WTC11 (cell line): Measurements from ENCODE around the gene GABRB1.

Experiments
- E2F4 ChIP-seq: sonication (generic); formaldehyde crosslinking; IDR thresholded peaks from 2 replicates; pipeline ENCODE4 v1.8.1; 2022; ENCODE audit warnings: low read depth, mild to moderate bottlenecking, moderate library complexity, missing genetic modification reagents, borderline replicate concordance
- IRF2 ChIP-seq: sonication (generic); formaldehyde crosslinking; IDR thresholded peaks from 2 replicates; pipeline ENCODE4 v1.8.0; 2022; ENCODE audit warnings: low read depth, missing genetic modification reagents, borderline replicate concordance
- MXD4 ChIP-seq: fragments of 250-450 bp; sonication (Bioruptor Pico); IDR thresholded peaks from 2 replicates; pipeline ENCODE4 v1.8.0; 2021; ENCODE audit warnings: mild to moderate bottlenecking, moderate library complexity, borderline replicate concordance
- TP53 ChIP-seq: sonication (generic); formaldehyde crosslinking; IDR thresholded peaks from 2 replicates; pipeline ENCODE4 v1.8.1; 2023; ENCODE audit warnings: mild to moderate bottlenecking, missing genetic modification reagents
- ZNF396 ChIP-seq: fragments of 250-450 bp; sonication (Bioruptor Pico); IDR thresholded peaks from 2 replicates; pipeline ENCODE4 v1.8.0; 2021; ENCODE audit warnings: mild to moderate bottlenecking, moderate library complexity, borderline replicate concordance
- TF ChIP-seq, protein P1 (sequence below): fragments of 250-450 bp; sonication (Bioruptor Pico); IDR thresholded peaks from 2 replicates; pipeline ENCODE4 v1.9.0; 2021; ENCODE audit warnings: mild to moderate bottlenecking
- TF ChIP-seq, protein P2 (sequence below): fragments of 200-600 bp; IDR thresholded peaks from 2 replicates; pipeline ENCODE4 v1.8.0; 2022; ENCODE audit warnings: antibody characterized with exemption
- TF ChIP-seq, protein P3 (sequence below): sonication (generic); formaldehyde crosslinking; conservative IDR thresholded peaks from 2 replicates; pipeline ENCODE4 v1.8.1; 2022; ENCODE audit warnings: mild to moderate bottlenecking, missing genetic modification reagents
- TF ChIP-seq, protein P4 (sequence below): sonication (generic); formaldehyde crosslinking; conservative IDR thresholded peaks from 2 replicates; pipeline ENCODE4 v1.8.1; 2023; ENCODE audit warnings: mild to moderate bottlenecking, low read depth, missing genetic modification reagents, moderate library complexity
- TF ChIP-seq, protein P5 (sequence below): sonication (generic); formaldehyde crosslinking; IDR thresholded peaks from 2 replicates; pipeline ENCODE4 v1.8.0; 2023; ENCODE audit warnings: missing genetic modification reagents

DNA sequence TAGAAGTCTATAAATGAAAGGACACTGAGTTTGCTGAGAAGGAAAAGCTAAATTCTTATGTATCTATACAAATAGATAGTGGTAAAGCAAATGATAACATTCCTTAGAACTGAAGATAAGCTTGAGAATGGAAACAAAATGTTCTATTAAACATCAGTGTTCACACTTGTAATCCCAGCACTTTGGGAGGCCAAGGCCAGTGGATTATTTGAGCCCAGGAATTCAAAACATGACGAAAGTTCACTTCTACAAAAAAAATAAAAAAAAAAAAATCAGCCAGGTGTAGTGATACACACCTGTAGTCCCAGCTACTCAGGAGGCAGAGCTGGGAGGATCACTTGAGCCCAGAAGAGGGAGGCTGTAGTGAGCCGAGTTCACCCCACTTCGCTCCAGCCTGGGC lies 232.4 kb downstream of the GABRB1 start:
- TF ChIP-seq IRF2 (CRISPR knock-in tag): no peak
- TF ChIP-seq E2F4 (CRISPR knock-in tag): no peak
- no peak for TF ChIP-seq MXD4 (CRISPR knock-in tag)
- TF ChIP-seq, protein P1, sequence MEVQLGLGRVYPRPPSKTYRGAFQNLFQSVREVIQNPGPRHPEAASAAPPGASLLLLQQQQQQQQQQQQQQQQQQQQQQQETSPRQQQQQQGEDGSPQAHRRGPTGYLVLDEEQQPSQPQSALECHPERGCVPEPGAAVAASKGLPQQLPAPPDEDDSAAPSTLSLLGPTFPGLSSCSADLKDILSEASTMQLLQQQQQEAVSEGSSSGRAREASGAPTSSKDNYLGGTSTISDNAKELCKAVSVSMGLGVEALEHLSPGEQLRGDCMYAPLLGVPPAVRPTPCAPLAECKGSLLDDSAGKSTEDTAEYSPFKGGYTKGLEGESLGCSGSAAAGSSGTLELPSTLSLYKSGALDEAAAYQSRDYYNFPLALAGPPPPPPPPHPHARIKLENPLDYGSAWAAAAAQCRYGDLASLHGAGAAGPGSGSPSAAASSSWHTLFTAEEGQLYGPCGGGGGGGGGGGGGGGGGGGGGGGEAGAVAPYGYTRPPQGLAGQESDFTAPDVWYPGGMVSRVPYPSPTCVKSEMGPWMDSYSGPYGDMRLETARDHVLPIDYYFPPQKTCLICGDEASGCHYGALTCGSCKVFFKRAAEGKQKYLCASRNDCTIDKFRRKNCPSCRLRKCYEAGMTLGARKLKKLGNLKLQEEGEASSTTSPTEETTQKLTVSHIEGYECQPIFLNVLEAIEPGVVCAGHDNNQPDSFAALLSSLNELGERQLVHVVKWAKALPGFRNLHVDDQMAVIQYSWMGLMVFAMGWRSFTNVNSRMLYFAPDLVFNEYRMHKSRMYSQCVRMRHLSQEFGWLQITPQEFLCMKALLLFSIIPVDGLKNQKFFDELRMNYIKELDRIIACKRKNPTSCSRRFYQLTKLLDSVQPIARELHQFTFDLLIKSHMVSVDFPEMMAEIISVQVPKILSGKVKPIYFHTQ (CRISPR knock-in tag): no peak
- TF ChIP-seq, protein P2, sequence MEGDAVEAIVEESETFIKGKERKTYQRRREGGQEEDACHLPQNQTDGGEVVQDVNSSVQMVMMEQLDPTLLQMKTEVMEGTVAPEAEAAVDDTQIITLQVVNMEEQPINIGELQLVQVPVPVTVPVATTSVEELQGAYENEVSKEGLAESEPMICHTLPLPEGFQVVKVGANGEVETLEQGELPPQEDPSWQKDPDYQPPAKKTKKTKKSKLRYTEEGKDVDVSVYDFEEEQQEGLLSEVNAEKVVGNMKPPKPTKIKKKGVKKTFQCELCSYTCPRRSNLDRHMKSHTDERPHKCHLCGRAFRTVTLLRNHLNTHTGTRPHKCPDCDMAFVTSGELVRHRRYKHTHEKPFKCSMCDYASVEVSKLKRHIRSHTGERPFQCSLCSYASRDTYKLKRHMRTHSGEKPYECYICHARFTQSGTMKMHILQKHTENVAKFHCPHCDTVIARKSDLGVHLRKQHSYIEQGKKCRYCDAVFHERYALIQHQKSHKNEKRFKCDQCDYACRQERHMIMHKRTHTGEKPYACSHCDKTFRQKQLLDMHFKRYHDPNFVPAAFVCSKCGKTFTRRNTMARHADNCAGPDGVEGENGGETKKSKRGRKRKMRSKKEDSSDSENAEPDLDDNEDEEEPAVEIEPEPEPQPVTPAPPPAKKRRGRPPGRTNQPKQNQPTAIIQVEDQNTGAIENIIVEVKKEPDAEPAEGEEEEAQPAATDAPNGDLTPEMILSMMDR: no peak
- TF ChIP-seq, protein P3, sequence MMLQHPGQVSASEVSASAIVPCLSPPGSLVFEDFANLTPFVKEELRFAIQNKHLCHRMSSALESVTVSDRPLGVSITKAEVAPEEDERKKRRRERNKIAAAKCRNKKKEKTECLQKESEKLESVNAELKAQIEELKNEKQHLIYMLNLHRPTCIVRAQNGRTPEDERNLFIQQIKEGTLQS: no peak
- TF ChIP-seq, protein P4, sequence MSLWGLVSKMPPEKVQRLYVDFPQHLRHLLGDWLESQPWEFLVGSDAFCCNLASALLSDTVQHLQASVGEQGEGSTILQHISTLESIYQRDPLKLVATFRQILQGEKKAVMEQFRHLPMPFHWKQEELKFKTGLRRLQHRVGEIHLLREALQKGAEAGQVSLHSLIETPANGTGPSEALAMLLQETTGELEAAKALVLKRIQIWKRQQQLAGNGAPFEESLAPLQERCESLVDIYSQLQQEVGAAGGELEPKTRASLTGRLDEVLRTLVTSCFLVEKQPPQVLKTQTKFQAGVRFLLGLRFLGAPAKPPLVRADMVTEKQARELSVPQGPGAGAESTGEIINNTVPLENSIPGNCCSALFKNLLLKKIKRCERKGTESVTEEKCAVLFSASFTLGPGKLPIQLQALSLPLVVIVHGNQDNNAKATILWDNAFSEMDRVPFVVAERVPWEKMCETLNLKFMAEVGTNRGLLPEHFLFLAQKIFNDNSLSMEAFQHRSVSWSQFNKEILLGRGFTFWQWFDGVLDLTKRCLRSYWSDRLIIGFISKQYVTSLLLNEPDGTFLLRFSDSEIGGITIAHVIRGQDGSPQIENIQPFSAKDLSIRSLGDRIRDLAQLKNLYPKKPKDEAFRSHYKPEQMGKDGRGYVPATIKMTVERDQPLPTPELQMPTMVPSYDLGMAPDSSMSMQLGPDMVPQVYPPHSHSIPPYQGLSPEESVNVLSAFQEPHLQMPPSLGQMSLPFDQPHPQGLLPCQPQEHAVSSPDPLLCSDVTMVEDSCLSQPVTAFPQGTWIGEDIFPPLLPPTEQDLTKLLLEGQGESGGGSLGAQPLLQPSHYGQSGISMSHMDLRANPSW (CRISPR knock-in tag): no peak
- TF ChIP-seq TP53 (CRISPR knock-in tag): no peak
- TF ChIP-seq ZNF396: no peak
- TF ChIP-seq, protein P5, sequence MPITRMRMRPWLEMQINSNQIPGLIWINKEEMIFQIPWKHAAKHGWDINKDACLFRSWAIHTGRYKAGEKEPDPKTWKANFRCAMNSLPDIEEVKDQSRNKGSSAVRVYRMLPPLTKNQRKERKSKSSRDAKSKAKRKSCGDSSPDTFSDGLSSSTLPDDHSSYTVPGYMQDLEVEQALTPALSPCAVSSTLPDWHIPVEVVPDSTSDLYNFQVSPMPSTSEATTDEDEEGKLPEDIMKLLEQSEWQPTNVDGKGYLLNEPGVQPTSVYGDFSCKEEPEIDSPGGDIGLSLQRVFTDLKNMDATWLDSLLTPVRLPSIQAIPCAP: no peak
